Activated T-cell treated with anti-CD3 and anti-CD28 coated beads for 1 hour (primary cell): ENCODE data around the gene VIT.

Source experiments
- DNase-seq: peaks from one replicate; pipeline ENCODE4 v3.0.0-alpha.2; 2020; ENCODE audit warnings: low read depth

VIT gene

GRCh38 chr2:36696533-36696932, at the start of gene VIT:
Gene VIT, plus strand, starts transcription at chr2:36696707. Its CDS starts 19,664 bp downstream, at chr2:36716371.
- no peak for DNase-seq

- no peak for DNase-seq
These were observed 46.3 kb upstream of the VIT start for GRCh38 chr2:36650031-36650829.

- DNase-seq, result no peak
These were observed 43.4 kb upstream of the VIT start for GRCh38 chr2:36653155-36653554.

GRCh38 chr2:36653967-36654694, 42.4 kb upstream of the VIT start:
- no peak for DNase-seq

GRCh38 chr2:36655453-36655852, 41.1 kb upstream of the VIT start:
- no peak for DNase-seq

- DNase-seq, result no peak
These were observed 38.8 kb upstream of the VIT start for GRCh38 chr2:36657703-36658102.

GRCh38 chr2:36658277-36658748, 38.2 kb upstream of the VIT start:
- DNase-seq, result no peak

- no peak for DNase-seq
These were observed 37.3 kb upstream of the VIT start for GRCh38 chr2:36659218-36659617.

- no peak for DNase-seq
These were observed 36.6 kb upstream of the VIT start for GRCh38 chr2:36659872-36660312.

- no peak for DNase-seq
These were observed 33.9 kb upstream of the VIT start for GRCh38 chr2:36662638-36663037.

GRCh38 chr2:36663295-36663694, 33.2 kb upstream of the VIT start:
- no peak for DNase-seq

- DNase-seq, result no peak
These were observed 32.4 kb upstream of the VIT start for GRCh38 chr2:36663851-36664695.

- DNase-seq, result no peak
These were observed 31.8 kb upstream of the VIT start for GRCh38 chr2:36664696-36665076.

GRCh38 chr2:36667931-36668330, 28.6 kb upstream of the VIT start:
- no peak for DNase-seq

GRCh38 chr2:36670881-36671595, 25.5 kb upstream of the VIT start:
- DNase-seq, result no peak

GRCh38 chr2:36671731-36672130, 24.8 kb upstream of the VIT start:
- no peak for DNase-seq

- no peak for DNase-seq
These were observed 24.3 kb upstream of the VIT start for GRCh38 chr2:36672199-36672598.

GRCh38 chr2:36675579-36676282, 20.8 kb upstream of the VIT start:
- no peak for DNase-seq

- no peak for DNase-seq
These were observed 20.1 kb upstream of the VIT start for GRCh38 chr2:36676364-36676763.

- no peak for DNase-seq
These were observed 19.1 kb upstream of the VIT start for GRCh38 chr2:36677386-36677785.

- DNase-seq, result no peak
These were observed 18.4 kb upstream of the VIT start for GRCh38 chr2:36677996-36678605.
